ENCODE data around the gene SPEG. TPM values are rescaled to one million over a fixed set of nuclear protein-coding genes. Genes with fewer than 3 reads are reported as not detected.

The SPEG gene
- total and polyA plus RNA-seq, 2 of the 8 experiments (the other 6 are each of a cell fraction or from before 2014, with no cell fraction given) = 19.9 to 32.0 TPM

- H3K79me2 ChIP-seq (ENCODE audit: control insufficient read depth in 1 of 2, insufficient read depth in 2 of 2, low read length in 2 of 2) = no peaks in the 10 kb centered on the region
- H3K23me2 ChIP-seq (ENCODE audit: low read depth, low read length) = no peaks in the 10 kb centered on the region
- H3K9me3 ChIP-seq (ENCODE audit: insufficient read depth in 2 of 2, low read depth in 1 of 2, low read length in 1 of 2) = no peaks in the 10 kb centered on the region
- no peak overlapping the region for H3K4me2 ChIP-seq (ENCODE audit: insufficient read depth in 1 of 2, low read depth in 2 of 2, low read length in 2 of 2)
- no peak overlapping the region for H3K14ac ChIP-seq (ENCODE audit: insufficient read length)
- FAIRE-seq = no peak
- CTCF ChIA-PET (ENCODE audit: partially characterized antibody) = interaction anchor here (0.6 to 8.9 kb wide), 6 partner anchors 9 to 216 kb away, joined by 3 to 142 read pairs (median 6); partner anchors contain the start of gene DNPEP
- no peak overlapping the region for H3K4me3 ChIP-seq (ENCODE audit: extremely low read depth in 1 of 4, insufficient read depth in 2 of 4, low read depth in 3 of 4, low read length in 4 of 4)
- no peak overlapping the region for H2BK5ac ChIP-seq (ENCODE audit: low read depth, low read length)
- H3K36me3 ChIP-seq (ENCODE audit: control insufficient read depth in 2 of 4, insufficient read depth in 4 of 4, low read length in 3 of 4) = no peaks in the 10 kb centered on the region
- 84% methylated on average over 5 of the region's 5 CpGs; no CpG with 5 or more reads in 1 of the 2 experiments for WGBS, 2 experiments (ENCODE audit: extremely low coverage in 1 of 2, insufficient coverage in 1 of 2, insufficient read length in 1 of 2, insufficient replicate concordance in 2 of 2, low coverage in 1 of 2, low lambda C conversion rate in 2 of 2, missing lambda C conversion rate in 1 of 2)
- peaks cover 2 to 16% (median 3%) of the 10 kb centered on the region in 4 experiments; a peak in 5 of 7 replicates for H3K4me1 ChIP-seq (replicated peaks in 1 of 4; ENCODE audit: control insufficient read depth in 3 of 4, insufficient read depth in 4 of 4, low read length in 3 of 4)
- no peak overlapping the region for H2BK120ac ChIP-seq (replicated peaks; ENCODE audit: low read depth, low read length)
- POLR2A ChIA-PET (ENCODE audit: partially characterized antibody) = no interaction called here
- no peaks in the 10 kb centered on the region; a peak in 1 of 7 replicates for H3K27me3 ChIP-seq (replicated peaks in 1 of 4; ENCODE audit: control insufficient read depth in 3 of 4, extremely low read depth in 1 of 4, insufficient read depth in 3 of 4, low read length in 3 of 4)
- H3K79me1 ChIP-seq (ENCODE audit: low read depth, low read length) = no peaks in the 10 kb centered on the region
- DNase-seq (ENCODE audit: low read depth in 1 of 2, low spot score in 2 of 2) = no peak
- H4K91ac ChIP-seq (replicated peaks; ENCODE audit: insufficient read length, low read length) = no peak overlapping the region
- H4K5ac ChIP-seq (ENCODE audit: insufficient read length, low read depth, low read length) = no peak overlapping the region
- H3K27ac ChIP-seq (ENCODE audit: low read depth, low read length) = no peak overlapping the region
- H2BK15ac ChIP-seq (ENCODE audit: low read length) = no peak overlapping the region
- no peak overlapping the region for H3K18ac ChIP-seq (ENCODE audit: extremely low read depth, low read length)
- H2BK12ac ChIP-seq (ENCODE audit: low read depth, low read length) = no peak overlapping the region
- H3K23ac ChIP-seq (ENCODE audit: insufficient read length) = no peak overlapping the region
- no peak overlapping the region for H2AK5ac ChIP-seq (ENCODE audit: low read depth, low read length)
- no peaks in the 10 kb centered on the region for H4K20me1 ChIP-seq (replicated peaks in 1 of 2; ENCODE audit: control insufficient read depth in 1 of 2, insufficient read depth in 2 of 2, low read length in 2 of 2)
- no peak overlapping the region for H2BK20ac ChIP-seq (ENCODE audit: low read length)
- H4K8ac ChIP-seq (ENCODE audit: extremely low read depth, insufficient read depth, low read length) = no peak overlapping the region
- H3K56ac ChIP-seq (replicated peaks; ENCODE audit: insufficient read length, low read depth, low read length) = no peak overlapping the region
- no peak overlapping the region for H3K4ac ChIP-seq (replicated peaks; ENCODE audit: insufficient read length, low read depth, low read length)
- no peak overlapping the region for H2AFZ ChIP-seq (ENCODE audit: low read length)
- no peak overlapping the region for H3K9ac ChIP-seq (replicated peaks in 1 of 4; ENCODE audit: extremely low read depth in 1 of 4, low read depth in 3 of 4, low read length in 3 of 4)
- TF ChIP-seq YY1 (IDR thresholded peaks at IDR 0.05; ENCODE audit: low read depth, low read length) (no peak), ATF2 (IDR thresholded peaks at IDR 0.05; ENCODE audit: low read length) (no peak), GTF2F1 (IDR thresholded peaks at IDR 0.05; ENCODE audit: borderline replicate concordance, low read depth, low read length) (no peak), PHF8 (conservative IDR thresholded peaks at IDR 0.05; ENCODE audit: low read depth, low read length) (no peak), SIRT6 (IDR thresholded peaks at IDR 0.05; ENCODE audit: low read length) (no peak), SAP30 (IDR thresholded peaks at IDR 0.05; ENCODE audit: insufficient read depth, insufficient replicate concordance, low read length) (no peak), RAD21 (IDR thresholded peaks at IDR 0.05 in 1 of 2, conservative IDR thresholded peaks at IDR 0.05 in 1 of 2; ENCODE audit: low read depth in 2 of 2, low read length in 2 of 2) (no peak), TBP (IDR thresholded peaks at IDR 0.05; ENCODE audit: low read depth, low read length) (no peak), KDM4A (IDR thresholded peaks at IDR 0.05; ENCODE audit: low read depth, low read length, severe bottlenecking) (no peak), EZH2 (IDR thresholded peaks at IDR 0.05; ENCODE audit: low read depth, low read length, severe bottlenecking) (no peak), SP2 (IDR thresholded peaks at IDR 0.05; ENCODE audit: low read length) (no peak)
Measured at GRCh38 chr2:219398721-219399363, 35.8 kb upstream of the SPEG start.
